Measurements from ENCODE around the gene EID1.

EID1 gene

DNA sequence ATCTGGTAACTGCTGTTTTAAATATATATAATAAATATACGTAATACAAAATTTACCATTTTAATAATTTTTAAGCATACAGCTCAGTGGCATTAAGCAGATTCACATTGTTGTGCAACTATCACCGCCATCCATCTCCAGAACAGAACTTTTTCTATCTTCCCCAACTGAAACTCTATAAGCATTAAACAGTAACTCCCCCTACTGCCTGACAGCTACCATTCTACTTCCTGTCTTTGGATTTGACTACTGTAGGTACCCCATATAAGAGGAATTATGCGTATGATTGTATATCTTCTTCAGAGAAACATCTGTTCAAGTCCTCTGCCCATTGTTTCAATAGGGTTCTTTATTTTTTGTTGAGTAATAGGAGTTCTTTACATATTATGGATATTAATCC lies 36.8 kb downstream of the EID1 start:
- DNase-seq = no peak

DNA sequence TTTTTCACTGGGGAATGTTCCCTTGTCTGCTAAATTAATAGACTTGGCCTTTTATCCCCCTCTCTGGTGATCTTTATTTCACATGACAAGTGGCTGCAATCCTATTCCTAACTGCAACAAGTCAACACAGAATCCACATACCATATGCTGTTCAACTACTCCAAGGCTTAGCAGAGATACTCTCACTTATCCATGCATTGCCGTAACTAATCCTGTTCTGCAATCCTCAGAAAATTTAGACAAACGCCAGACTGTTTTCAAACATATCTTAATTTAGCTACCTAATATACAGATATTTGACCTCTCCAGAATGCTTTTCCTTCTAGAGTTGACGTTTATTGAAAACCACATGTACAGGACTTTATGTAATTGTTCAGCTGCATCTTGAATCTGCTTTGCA lies 37.9 kb downstream of the EID1 start:
- no peak for DNase-seq

DNA sequence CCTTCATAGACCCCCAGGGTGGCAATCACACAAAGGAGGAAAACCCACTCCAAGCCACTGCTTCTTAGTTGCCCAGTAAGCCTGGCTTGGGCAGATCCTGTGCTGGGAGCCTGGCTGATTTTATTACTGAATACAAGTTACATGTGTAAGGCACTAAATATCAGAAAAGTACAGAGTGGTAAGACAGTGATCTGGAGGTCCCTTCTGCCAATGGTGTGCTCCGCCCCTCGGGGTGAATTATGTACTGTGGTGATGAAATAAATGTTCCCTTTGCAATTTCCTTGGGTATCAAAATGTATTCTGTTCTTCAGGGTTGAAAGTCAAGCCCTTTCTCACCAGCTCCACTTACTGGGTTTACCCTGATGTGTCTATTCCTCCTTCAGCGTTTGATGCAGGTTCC lies 38.8 kb downstream of the EID1 start:
- no peak for DNase-seq

- DNase-seq = no peak
Measured at GRCh38 chr15:48922046-48922445, 44.1 kb downstream of the EID1 start.

DNA sequence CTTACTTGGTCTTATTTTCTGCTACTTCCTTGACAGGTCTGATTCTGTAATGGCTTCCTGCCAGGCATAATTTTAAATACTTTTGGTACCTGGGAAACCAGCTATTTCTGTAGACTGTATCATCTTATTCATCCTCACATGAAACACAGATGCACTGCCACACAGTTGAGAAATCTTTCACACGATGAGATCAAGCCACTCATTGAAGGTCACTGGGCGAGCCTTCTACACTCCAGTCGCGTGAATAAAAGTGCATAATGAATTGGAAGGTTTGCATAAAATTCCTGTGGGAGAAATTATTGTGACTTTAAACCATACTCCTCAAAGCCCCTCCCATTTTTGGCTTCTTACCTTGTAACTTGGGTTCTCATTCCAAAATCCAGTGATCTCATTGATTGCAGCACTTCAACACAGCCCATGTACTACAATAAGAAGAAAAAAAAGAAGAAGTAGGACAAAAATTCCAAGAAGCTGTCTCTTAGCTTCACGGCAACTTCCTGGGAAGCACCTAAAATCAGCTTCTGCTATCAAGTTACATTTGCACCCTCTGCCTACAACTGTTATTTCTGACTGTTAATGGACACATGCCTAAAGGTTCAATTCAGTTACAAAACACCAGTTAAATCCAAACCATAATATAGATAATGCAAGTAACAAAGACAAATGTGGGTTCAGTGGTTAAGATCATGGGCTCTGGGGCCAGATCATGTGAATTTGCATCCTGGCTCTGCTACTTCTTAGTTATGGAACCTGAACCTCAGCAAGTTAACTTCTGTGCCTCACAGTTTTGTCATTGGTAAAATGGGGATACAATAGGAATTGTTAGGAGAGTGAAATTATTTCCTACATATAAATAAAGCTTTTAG lies 46.8 kb downstream of the EID1 start:
- no peak for DNase-seq

- DNase-seq = peak; percentile 41
Measured at GRCh38 chr15:48925714-48926223, 47.8 kb downstream of the EID1 start.

DNA sequence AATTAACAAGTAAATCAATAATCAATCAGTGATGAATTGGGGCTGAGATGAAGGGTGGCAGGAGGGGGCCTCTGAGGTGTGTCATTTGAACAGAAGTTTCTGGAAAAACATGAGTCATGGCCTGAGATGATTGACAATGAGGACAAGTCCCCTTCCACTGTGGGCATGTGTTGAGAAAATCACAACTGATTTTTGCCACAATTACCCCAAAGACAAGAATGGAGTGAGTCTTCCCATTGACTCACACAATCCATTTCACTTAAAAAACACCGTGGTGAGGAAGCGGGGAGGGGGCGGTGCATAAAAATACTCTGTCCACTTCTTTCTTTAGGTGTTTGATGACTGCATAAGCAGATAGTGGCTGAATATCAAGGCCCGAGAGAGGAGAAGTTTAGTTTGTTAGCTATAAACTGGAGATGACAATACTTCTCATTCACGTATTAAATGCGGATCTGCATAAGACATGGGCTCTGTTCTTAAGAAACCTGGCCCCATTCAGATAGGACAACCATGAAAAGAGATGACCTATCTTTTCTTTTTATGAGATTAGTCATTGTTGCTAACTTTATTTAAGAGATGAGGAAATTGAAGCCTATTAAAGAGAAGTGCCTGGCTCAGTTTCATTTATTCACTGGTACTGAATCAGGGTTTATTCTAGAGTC lies 51.1 kb downstream of the EID1 start:
- DNase-seq = no peak

DNA sequence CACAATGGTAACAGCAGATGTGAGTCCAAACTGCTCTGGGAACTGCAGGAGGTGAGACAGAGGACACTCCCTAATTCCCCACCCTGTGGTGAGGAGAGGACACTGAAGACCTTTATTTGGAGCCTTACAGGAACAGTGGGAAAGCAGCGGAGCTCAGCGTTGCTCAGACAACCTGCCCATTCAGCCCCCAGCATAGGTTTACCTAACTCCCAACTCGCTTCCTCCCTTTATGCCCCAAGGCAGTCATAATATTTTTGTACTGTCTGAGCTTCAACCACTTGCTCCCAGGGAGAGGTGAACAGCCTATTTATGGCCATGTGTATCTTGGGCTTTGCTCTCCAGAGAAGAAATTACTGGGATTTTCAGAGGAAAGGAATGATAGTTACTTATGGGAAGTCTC lies 51.7 kb downstream of the EID1 start:
- no peak for DNase-seq
